Loucy (cell line): ENCODE measurements around the gene WDFY1.
A peak's percentile ranks its signal among the peaks of the same experiment; 100 is the strongest.

Experiments used
- H2AFZ ChIP-seq: fragments of 200-600 bp; sonication (generic); 2 replicates; pipeline ENCODE4 v1.6.0; 2016; ENCODE audit warnings: antibody characterized with exemption, mild to moderate bottlenecking, low read length, moderate library complexity
- H3F3A ChIP-seq: fragments of 200-600 bp; 2 replicates; pipeline ENCODE4 v1.6.0; 2016; ENCODE audit warnings: antibody characterized with exemption, low read depth, mild to moderate bottlenecking
- H3K27me3 ChIP-seq: fragments of 200-600 bp; sonication (generic); 2 replicates; pipeline ENCODE4 v1.6.1; 2014; ENCODE audit warnings: low read length, mild to moderate bottlenecking; ENCODE audit not compliant: insufficient read depth, poor library complexity, severe bottlenecking
- H3K36me3 ChIP-seq: fragments of 200-600 bp; sonication (generic); 2 replicates; pipeline ENCODE4 v1.6.1; 2016; ENCODE audit warnings: low read length; ENCODE audit not compliant: insufficient read depth
- H3K4me1 ChIP-seq: fragments of 200-600 bp; sonication (generic); 2 replicates; pipeline ENCODE4 v1.5.1; 2014; ENCODE audit warnings: low read length, mild to moderate bottlenecking; ENCODE audit not compliant: insufficient read depth, poor library complexity, severe bottlenecking
- H3K4me2 ChIP-seq: fragments of 200-600 bp; sonication (generic); 2 replicates; pipeline ENCODE4 v1.6.0; 2014; ENCODE audit warnings: antibody characterized with exemption, low read length, low read depth, mild to moderate bottlenecking; ENCODE audit not compliant: poor library complexity, severe bottlenecking
- H3K4me3 ChIP-seq: fragments of 200-600 bp; sonication (generic); 2 replicates; pipeline ENCODE4 v1.5.1; 2014; ENCODE audit warnings: low read length, mild to moderate bottlenecking, mixed read lengths; ENCODE audit not compliant: poor library complexity, severe bottlenecking
- H3K79me2 ChIP-seq: fragments of 200-600 bp; sonication (generic); 2 replicates; pipeline ENCODE4 v1.6.1; 2014; ENCODE audit warnings: low read length; ENCODE audit not compliant: insufficient read depth
- H3K9ac ChIP-seq: fragments of 200-600 bp; sonication (generic); 2 replicates; pipeline ENCODE4 v1.6.0; 2014; ENCODE audit warnings: mild to moderate bottlenecking, low read depth, low read length, moderate library complexity; ENCODE audit not compliant: poor library complexity, severe bottlenecking
- H3K9me2 ChIP-seq: fragments of 200-600 bp; sonication (generic); replicated peaks from 2 replicates; pipeline ENCODE4 v1.6.1; 2016; ENCODE audit warnings: low read depth, low read length, mixed read lengths
- H3K9me3 ChIP-seq: fragments of 200-600 bp; sonication (generic); 2 replicates; pipeline ENCODE4 v1.6.1; 2014; ENCODE audit warnings: mild to moderate bottlenecking, antibody characterized with exemption, low read length, low read depth; ENCODE audit not compliant: insufficient read depth
- H4K20me1 ChIP-seq: fragments of 200-600 bp; sonication (generic); 2 replicates; pipeline ENCODE4 v1.6.0; 2014; ENCODE audit warnings: antibody characterized with exemption, low read length, mild to moderate bottlenecking; ENCODE audit not compliant: insufficient read depth, poor library complexity, severe bottlenecking
- EZH2phosphoT487 ChIP-seq: fragments of 200-600 bp; IDR thresholded peaks from 2 replicates; pipeline ENCODE4 v1.6.1; 2018; ENCODE audit warnings: antibody characterized with exemption, mild to moderate bottlenecking, moderate library complexity, borderline replicate concordance
- TF ChIP-seq, protein P1 (sequence below): fragments of 200-600 bp; sonication (generic); conservative IDR thresholded peaks from 2 replicates; pipeline ENCODE4 v1.5.1; 2014; ENCODE audit warnings: mild to moderate bottlenecking, antibody characterized with exemption, low read length

Gene WDFY1

DNA sequence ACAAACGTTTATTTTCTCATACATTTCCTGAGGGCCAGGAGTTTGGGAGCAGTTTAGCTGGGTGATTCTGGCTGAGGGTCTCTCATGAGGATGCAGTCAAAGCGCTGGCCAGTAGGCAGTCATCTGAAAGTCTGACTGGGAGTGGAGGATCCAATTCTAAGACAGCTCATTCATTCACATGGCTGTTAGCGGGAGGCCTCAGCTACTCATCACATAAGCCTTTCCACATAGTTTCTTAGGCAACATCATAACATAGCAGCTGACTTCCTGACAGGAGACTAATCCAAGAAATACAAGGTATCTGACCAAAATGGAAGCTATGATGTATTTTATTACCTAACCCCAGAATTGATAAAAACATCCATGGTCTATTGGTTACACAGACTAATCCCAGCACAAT lies 9.3 kb upstream of the WDFY1 start:
- no peak overlapping the region for H3K4me3 ChIP-seq
- no peak overlapping the region for H2AFZ ChIP-seq
- TF ChIP-seq, protein P1, sequence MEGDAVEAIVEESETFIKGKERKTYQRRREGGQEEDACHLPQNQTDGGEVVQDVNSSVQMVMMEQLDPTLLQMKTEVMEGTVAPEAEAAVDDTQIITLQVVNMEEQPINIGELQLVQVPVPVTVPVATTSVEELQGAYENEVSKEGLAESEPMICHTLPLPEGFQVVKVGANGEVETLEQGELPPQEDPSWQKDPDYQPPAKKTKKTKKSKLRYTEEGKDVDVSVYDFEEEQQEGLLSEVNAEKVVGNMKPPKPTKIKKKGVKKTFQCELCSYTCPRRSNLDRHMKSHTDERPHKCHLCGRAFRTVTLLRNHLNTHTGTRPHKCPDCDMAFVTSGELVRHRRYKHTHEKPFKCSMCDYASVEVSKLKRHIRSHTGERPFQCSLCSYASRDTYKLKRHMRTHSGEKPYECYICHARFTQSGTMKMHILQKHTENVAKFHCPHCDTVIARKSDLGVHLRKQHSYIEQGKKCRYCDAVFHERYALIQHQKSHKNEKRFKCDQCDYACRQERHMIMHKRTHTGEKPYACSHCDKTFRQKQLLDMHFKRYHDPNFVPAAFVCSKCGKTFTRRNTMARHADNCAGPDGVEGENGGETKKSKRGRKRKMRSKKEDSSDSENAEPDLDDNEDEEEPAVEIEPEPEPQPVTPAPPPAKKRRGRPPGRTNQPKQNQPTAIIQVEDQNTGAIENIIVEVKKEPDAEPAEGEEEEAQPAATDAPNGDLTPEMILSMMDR, result no peak
- no peak for TF ChIP-seq EZH2phosphoT487

DNA sequence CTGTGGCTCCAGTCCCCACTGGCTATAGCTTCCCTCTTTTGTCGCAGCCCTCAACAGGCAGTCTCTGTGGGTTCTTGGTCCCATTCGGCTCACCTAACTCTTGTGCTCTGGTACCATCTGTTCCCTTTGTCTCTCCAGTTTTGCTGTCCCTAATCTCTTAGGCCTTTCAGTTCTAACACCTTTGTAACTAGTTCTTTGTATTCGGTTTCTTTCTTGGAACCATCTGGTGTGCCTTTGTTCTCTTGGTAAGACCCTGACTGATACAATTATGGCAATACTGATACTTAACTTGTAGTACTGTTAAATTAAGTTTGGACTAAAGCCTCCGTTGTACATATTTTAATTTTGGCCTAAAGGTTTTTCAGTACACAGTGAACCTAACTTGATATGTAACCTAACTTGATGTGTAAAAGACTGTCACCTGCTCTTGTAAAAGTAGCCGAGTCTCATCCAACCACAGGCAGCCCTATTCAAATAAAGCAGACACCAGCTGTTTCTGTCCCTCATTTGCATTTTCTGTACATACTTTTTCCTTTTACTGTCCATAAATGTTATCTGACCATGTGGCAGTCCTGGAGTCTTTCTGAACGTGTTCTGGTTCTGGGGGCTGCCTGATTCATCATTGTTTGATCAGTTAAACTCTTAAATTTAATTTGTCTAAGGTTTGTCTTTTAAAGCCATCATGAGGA lies 7.3 kb upstream of the WDFY1 start:
- Histone ChIP-seq H3F3A (no peaks in the 10 kb centered on the region), H3K4me1 (peaks cover 7% of the 10 kb centered on the region), H4K20me1 (no peaks in the 10 kb centered on the region), H3K36me3 (no peaks in the 10 kb centered on the region), H3K9me3 (no peaks in the 10 kb centered on the region), H3K9me2 (no peaks in the 10 kb centered on the region), H2AFZ (peak overlapping the region; percentile 66), H3K4me3 (no peak overlapping the region), H3K9ac (no peak overlapping the region), H3K27me3 (no peaks in the 10 kb centered on the region), H3K4me2 (no peak overlapping the region), H3K79me2 (peaks cover 2% of the 10 kb centered on the region; the same call in 1 of the 2 replicates)
- TF ChIP-seq, protein P1, result no peak
- no peak for TF ChIP-seq EZH2phosphoT487

More for the DNA sequence above, 9.3 kb upstream of the WDFY1 start:
- H4K20me1 ChIP-seq, result peaks cover 19% of the 10 kb centered on the region
- H3K9me3 ChIP-seq, result no peaks in the 10 kb centered on the region
- H3K4me2 ChIP-seq, result no peak overlapping the region
- H3K27me3 ChIP-seq, result no peaks in the 10 kb centered on the region
- H3K79me2 ChIP-seq, result peaks cover 22% of the 10 kb centered on the region
- H3F3A ChIP-seq, result no peaks in the 10 kb centered on the region
- peaks cover 20% of the 10 kb centered on the region for H3K4me1 ChIP-seq
- no peaks in the 10 kb centered on the region for H3K9me2 ChIP-seq
- H3K9ac ChIP-seq, result no peak overlapping the region
- H3K36me3 ChIP-seq, result no peaks in the 10 kb centered on the region

DNA sequence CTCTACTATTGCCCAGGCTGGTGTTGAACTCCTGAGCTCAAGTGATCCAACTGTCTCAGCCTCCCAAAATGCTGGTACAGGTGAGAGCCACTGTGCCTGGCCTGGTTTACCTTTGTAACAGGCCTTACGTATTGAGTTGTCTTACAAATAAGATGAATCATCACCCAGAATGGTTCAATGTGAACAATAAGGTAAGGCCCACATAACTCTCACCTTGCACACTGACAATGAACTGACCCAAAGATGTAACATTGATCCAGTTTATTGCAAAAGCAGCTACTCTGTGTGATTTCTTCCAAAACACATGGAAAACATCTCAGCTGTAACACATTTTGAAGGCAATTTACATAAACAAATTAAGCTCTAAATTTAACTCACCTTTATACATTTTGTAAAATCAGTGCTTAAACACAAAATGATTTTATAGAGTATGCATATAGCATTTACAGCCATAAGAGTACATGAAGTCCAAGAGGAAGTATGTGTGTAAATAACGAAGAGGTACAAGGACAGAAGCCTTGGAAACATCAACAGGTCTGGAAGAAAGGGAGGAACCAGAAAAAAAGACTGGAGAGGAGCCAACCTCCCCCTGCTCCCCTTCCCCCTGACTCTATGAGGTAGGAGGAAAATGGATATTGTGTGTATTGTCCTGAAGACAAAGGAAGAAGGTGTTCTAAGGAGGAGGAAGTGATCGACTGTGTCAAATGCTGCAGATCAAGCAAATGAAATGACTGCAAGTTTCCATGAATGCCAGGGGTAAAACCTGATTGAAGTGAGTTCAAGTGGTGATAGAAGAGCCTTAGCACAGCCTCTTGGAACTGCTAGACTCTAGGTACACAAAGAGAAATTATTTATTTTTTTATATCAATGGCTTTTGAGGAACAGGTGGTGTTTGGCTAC lies 5.6 kb upstream of the WDFY1 start:
- no peaks in the 10 kb centered on the region for H3K27me3 ChIP-seq
- no peaks in the 10 kb centered on the region for H3K9me3 ChIP-seq
- no peak overlapping the region for H3K9ac ChIP-seq
- H3K9me2 ChIP-seq, result no peaks in the 10 kb centered on the region
- no peak overlapping the region for H3K4me2 ChIP-seq
- no peaks in the 10 kb centered on the region for H3K79me2 ChIP-seq
- no peaks in the 10 kb centered on the region for H4K20me1 ChIP-seq
- H2AFZ ChIP-seq, result peak overlapping the region; percentile 77
- TF ChIP-seq EZH2phosphoT487, result no peak
- TF ChIP-seq, protein P1, result no peak
- no peak overlapping the region for H3K4me3 ChIP-seq
- H3K4me1 ChIP-seq, result peaks cover 3% of the 10 kb centered on the region
- H3F3A ChIP-seq, result no peaks in the 10 kb centered on the region
- H3K36me3 ChIP-seq, result no peaks in the 10 kb centered on the region
